Measurements from ENCODE around the gene RASSF4.

- no peak for TF ChIP-seq CTCF (IDR thresholded peaks at IDR 0.05)
- no peak for TF ChIP-seq POLR2A (IDR thresholded peaks at IDR 0.05)
These were observed 4.6 kb upstream of the RASSF4 start for GRCh38 chr10:44954962-44955361.

Data from body of pancreas (tissue), 4 donors.